GM19238 (cell line): ENCODE results near the gene AASDH.
A peak's percentile ranks its signal among the peaks of the same experiment; 100 is the strongest.

ENCODE experiments used
- DNase-seq: peaks from one replicate; pipeline ENCODE4 v3.0.0; 2011; ENCODE audit warnings: low spot score; ENCODE audit not compliant: insufficient read length

Gene AASDH

GRCh38 chr4:56318555-56318954 is 68.7 kb downstream of the AASDH start:
- no peak for DNase-seq

GRCh38 chr4:56317749-56318148 is 69.5 kb downstream of the AASDH start:
- DNase-seq = no peak

GRCh38 chr4:56316011-56316650 is 71.2 kb downstream of the AASDH start:
- DNase-seq = no peak

DNA sequence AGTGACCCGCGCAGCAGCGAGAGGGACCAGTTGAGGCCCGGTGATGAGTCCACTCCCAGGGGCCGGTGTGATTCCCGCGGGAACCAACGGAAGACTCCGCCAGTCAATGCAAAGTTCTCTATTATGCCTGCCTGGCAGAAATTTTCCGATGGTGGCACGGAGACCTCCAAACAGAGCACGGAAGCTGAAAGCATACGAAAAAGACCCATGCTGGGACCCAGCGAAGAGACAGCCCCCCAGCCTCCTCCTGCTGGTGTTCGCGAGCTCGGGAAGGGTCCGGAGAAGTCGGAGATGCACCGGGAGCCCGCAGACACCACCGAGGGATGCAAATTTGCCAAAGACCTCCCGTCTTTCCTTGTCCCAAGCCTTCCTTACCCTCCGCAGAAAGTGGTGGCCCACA is 71.7 kb downstream of the AASDH start:
- DNase-seq = no peak

- DNase-seq = no peak
These were observed 72.2 kb downstream of the AASDH start for GRCh38 chr4:56315041-56315440.

DNA sequence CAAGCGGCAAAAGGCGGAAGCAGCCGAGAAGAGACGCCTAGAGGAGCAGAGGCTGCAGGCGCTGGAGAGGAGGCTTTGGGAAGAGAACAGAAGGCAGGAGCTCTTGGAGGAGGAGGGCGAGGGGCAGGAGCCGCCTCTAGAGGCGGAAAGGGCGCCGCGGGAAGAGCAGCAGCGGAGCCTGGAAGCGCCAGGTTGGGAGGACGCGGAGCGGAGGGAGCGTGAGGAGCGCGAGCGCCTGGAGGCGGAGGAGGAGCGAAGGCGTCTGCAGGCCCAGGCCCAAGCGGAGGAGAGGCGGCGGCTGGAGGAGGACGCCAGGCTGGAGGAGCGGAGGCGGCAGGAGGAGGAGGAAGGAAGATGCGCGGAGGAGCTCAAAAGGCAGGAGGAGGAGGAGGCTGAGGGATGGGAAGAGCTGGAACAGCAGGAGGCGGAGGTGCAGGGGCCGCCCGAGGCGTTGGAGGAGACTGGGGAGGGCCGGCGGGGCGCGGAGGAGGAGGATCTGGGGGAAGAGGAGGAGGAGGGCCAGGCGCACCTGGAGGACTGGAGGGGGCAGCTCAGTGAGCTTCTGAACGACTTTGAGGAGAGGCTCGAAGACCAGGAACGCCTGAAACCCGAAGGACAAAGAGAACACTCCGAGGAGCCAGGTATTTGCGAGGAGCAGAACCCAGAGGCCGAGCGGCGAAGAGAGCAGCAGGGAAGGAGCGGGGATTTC is 72.9 kb downstream of the AASDH start:
- DNase-seq = no peak

DNA sequence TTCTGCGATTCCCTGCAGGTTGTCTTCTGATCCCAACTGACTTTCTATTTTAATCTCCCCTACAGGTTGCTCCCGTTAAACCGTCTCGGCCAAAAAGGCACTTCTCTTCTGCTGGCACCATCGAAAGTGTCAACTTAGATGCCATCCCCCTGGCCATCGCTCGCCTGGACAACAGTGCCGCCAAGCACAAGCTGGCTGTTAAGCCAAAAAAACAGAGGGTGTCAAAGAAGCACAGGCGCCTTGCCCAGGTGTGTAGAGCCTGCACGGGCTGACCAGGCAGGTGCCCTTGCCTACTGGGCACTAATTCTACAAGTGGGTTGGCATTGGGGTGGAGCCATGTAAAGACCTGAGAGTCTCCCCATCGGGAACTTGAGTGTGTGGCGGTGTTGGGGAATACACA is 74.2 kb downstream of the AASDH start:
- no peak for DNase-seq

GRCh38 chr4:56311299-56311975 is 75.9 kb downstream of the AASDH start:
- DNase-seq = no peak

DNA sequence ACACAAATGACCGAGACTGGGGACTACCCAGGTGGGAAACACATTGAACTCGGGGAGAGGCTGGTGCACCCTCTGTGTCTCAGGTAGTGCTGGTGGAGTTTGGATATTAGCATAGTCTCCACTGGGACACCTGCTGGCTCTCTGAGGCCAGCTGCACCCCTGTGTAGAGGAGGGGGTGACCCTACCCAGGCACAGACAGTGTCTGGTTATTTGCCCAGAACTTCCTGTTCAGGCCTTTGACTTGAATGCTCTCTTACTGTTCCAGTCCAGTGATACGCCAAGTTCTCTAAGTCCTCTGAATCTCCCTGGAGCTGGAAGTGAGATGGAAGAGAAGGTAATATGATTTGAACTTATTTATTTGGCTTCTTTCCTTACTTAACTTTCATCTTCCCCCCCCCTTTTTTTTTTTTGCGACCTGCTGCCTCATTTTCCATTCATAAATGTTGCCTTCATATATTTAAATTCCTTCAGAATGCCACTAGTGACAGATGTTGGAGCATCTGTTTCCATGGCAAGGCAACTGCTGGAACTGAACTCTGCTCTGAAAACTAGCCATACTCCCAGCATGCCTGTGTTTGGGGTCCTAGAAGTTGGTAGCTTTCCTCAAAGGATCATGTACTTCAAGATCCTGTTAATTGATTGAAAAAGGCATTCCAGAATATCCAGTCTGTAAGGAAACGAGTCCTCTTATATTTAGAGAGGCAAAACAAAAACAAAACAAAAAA is 76.7 kb downstream of the AASDH start:
- DNase-seq = no peak

DNA sequence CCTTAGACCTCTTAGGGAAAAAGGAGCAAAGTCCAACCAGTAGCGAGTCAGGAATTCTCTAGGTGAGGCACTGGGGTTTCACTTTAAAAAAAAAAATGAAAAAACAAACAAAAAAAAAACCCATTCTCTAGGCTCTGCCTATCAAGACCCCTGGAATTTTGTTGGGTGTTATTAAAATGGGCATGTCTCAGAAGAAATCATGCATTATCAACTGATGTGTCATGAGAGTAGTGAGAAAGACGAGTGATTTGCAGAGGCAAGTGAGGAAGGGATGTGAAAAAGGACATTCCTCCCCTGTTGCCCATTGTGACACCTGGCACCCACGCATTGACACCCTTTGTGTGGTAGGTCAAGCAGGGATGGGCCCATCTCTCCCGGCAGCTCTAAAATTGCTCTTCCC is 78.9 kb downstream of the AASDH start:
- no peak for DNase-seq

DNA sequence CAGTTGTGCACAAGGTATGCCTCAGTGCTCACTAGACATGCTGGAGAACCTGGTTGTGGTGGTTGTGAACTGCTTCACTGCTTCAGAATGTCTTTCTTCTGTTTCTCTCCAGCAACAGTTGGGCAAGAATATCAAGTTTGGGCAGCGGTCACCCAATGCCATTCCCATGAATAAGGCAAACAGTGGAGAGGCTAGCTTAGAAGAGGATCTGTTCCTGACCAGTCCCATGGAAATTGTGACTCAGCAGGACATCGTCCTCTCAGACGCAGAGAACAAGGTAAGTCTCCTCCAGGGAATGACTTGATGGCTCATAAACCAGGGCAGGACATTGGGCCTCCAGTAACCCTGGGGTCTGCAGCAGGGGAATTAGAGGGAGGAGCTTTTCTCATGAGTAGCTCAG is 79.9 kb downstream of the AASDH start:
- DNase-seq = no peak

GRCh38 chr4:56305390-56305789 is 81.9 kb downstream of the AASDH start:
- no peak for DNase-seq

DNA sequence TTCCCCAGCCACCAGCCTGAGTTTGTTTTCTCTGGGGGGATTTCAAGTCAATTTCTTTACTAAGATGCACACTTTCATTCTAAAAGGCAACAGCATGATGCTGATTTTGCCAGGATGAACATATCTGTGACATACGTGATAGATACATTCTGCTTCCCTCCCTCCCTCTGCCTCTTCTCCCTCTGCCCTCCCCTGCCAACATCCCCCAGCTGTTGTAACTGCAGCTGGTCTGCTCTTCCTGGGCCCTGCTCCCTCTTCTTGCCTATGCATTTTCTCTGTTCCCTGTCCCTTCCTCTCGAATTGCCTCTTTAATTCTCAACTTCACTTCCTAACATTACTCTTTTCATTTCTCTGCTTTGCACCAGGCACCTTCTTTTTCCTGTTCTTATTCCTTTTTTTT is 83.4 kb downstream of the AASDH start:
- DNase-seq = no peak

DNA sequence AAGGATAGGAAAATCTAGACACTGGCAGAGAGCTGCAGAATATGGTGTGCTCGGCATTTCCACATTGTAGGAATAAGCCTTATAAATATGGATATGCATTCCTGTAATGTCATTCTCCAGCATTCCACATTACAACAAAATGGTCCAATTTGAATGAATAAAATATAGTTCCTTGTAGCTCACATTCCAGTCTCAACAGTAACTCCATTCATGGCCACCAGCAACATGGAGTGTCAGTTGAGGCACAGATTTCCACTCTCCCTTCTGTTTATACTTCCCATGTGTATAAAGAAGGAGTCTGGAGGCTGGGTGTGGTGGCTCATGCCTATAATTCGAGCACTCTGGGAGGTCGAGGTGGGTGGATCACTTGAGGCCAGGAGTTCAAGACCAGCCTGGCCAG is 84.5 kb downstream of the AASDH start:
- DNase-seq = no peak

DNA sequence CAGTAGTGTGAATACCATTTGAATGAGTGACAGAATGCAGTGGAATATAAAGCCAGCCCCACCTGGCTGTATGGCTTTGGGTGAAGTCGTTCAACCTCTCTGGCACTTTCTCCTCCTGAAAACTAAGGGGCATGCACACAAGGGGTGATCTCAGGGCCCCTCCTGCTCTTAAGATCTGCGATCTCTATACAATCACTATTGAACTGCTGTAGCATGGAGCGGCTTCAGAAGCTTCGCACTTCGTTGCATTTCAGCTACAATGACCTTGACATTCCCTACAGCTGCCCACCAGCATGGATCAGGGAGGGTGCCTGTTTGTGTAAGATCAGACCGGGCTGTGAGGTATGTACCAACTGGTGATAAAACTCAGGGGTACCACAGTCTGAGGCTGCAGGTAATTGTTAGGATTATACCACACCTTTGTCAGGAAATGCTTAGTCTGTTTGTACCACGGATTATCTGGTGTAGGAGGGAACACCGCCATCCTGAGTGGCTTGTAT is 85.2 kb downstream of the AASDH start:
- DNase-seq = no peak

- DNase-seq = peak; percentile 27
These were observed 85.9 kb downstream of the AASDH start for GRCh38 chr4:56301181-56301996.

GRCh38 chr4:56298236-56298635 is 89.1 kb downstream of the AASDH start:
- no peak for DNase-seq

- DNase-seq = no peak
These were observed 89.5 kb downstream of the AASDH start for GRCh38 chr4:56297776-56298175.

DNA sequence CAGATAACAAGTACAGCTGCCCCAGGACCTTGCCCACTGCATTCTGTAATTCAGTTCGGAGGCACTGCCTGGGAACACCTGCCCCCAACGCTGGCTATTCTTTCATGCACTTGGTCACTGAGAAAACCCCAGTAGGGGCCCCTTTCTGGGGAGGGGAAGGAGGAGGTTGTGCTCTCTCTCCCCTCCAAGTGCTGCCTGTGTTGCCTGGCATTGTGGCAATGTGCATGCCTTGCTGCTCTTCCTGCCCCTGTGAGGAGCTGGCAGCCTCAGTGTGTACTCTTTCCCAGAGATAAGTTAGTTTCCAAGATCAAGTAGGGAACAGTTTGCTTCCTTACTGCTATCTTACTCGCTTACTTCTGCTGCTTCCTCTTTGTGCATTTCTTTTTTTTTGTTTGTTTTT is 90.8 kb downstream of the AASDH start:
- no peak for DNase-seq

DNA sequence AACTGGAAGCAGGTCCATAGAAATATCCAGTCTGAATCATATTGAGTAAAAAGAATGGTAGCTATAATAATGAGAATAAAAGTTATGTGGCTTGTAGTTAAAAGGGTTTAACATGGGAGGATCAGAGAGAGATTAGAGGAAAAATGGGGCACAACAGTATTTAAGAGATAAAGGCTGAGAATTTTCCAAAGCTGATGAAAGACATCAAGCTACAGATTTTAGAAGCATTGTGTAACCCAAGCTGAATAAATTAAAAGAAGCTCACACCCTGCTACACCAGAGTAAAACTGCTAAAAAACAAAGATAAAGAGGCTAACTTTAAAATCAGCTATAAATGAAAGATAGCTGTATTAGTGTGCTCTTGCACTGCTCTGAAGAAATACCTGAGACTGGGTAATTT is 94.2 kb downstream of the AASDH start:
- no peak for DNase-seq

GRCh38 chr4:56289934-56290333 is 97.4 kb downstream of the AASDH start:
- no peak for DNase-seq
